Naive B cell (primary cell): ENCODE data around the gene SCUBE1. TPM values are rescaled to one million over a fixed set of nuclear protein-coding genes. Genes with fewer than 3 reads are reported as not detected.

Experiments used
- ATAC-seq, 2 donors: fragments of 150-1000 bp; cut with Tn5 transposase; 2 replicates each; pipeline ENCODE4 v1.10.0; 2021; ENCODE audit warnings: low read depth in 2 of 2, mild to moderate bottlenecking in 2 of 2, moderate library complexity in 2 of 2
- DNase-seq: peaks from one replicate; pipeline ENCODE4 v3.0.0; 2022
- H3K27ac Mint-ChIP-seq, 6 donors: one replicate each; pipeline ENCODE4 v1.8.0; 2020 to 2022; ENCODE audit warnings: mild to moderate bottlenecking in 6 of 6, mixed read lengths in 6 of 6, moderate library complexity in 5 of 6, inconsistent platforms in 2 of 6
- H3K27me3 Mint-ChIP-seq, 3 donors: one replicate each; pipeline ENCODE4 v1.8.0; 2021 to 2022; ENCODE audit warnings: mixed read lengths in 3 of 3, mild to moderate bottlenecking in 1 of 3
- H3K36me3 Mint-ChIP-seq, 2 donors: one replicate each; pipeline ENCODE4 v1.8.0; 2020 to 2022; ENCODE audit warnings: mixed read lengths in 2 of 2, inconsistent platforms in 1 of 2, mild to moderate bottlenecking in 1 of 2
- H3K4me1 Mint-ChIP-seq, 3 donors: one replicate each; pipeline ENCODE4 v1.8.0; 2020 to 2022; ENCODE audit warnings: mixed read lengths in 3 of 3, inconsistent platforms in 1 of 3, mild to moderate bottlenecking in 1 of 3, moderate library complexity in 1 of 3
- H3K4me3 Mint-ChIP-seq, 8 donors: one replicate each; pipeline ENCODE4 v1.8.0; 2020 to 2022; ENCODE audit warnings: mild to moderate bottlenecking in 8 of 8, mixed read lengths in 8 of 8, moderate library complexity in 8 of 8, inconsistent platforms in 2 of 8
- H3K9me3 Mint-ChIP-seq, 7 donors: one replicate each; pipeline ENCODE4 v1.8.0; 2020 to 2022; ENCODE audit warnings: mixed read lengths in 7 of 7, mild to moderate bottlenecking in 5 of 7, inconsistent platforms in 2 of 7, moderate library complexity in 1 of 7
- polyA plus RNA-seq, 6 donors: library from polyadenylated mRNA; unstranded; fragments of 300-500 nt; fragmentation: Illumina TruSeq; gene quantifications; one replicate each; pipeline ENCODE4 v1.2.3, GENCODE V29; 2021; ENCODE audit warnings: low read depth in 6 of 6

Gene SCUBE1
- polyA plus RNA-seq, 6 donors from 2014 or later = not detected

GRCh38 chr22:43182726-43183125 lies 160.4 kb downstream of the SCUBE1 start:
- DNase-seq (no peak), ATAC-seq (no peak)
- Mint-ChIP-seq H3K27ac (no peak overlapping the region), H3K4me1 (peaks cover 8 to 24% (median 16%) of the 10 kb centered on the region in 3 donors), H3K9me3 (no peaks in the 10 kb centered on the region), H3K4me3 (no peak overlapping the region), H3K36me3 (no peaks in the 10 kb centered on the region), H3K27me3 (no peaks in the 10 kb centered on the region)

DNA sequence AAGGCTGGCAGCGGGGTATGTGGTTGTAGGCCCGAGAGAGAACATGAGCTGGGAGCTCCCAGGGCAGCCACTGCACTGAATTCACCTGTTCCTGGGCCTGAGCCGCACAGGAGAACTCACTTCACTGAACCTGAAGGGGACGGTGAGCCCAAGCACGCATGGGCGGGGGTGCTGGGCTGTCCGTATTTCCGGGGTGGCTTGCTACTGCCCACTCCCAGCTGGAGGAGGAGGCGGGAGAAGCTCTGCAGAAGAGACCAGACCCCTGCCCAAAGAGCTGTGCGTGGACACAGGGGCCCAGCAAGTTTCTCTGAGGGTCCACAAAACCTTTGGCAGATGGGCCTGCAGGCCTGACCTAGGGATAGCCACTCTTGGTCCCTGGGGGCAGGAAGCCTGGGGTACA lies 161.1 kb downstream of the SCUBE1 start:
- Mint-ChIP-seq H3K9me3 (no peaks in the 10 kb centered on the region), H3K27ac (peak overlapping the region in 1 of 6 donors; percentile 19), H3K27me3 (no peaks in the 10 kb centered on the region), H3K36me3 (no peaks in the 10 kb centered on the region), H3K4me3 (peak overlapping the region in 1 of 8 donors; percentile 59), H3K4me1 (peaks cover 8 to 21% (median 15%) of the 10 kb centered on the region in 3 donors)
- no peak for DNase-seq
- no peak for ATAC-seq

DNA sequence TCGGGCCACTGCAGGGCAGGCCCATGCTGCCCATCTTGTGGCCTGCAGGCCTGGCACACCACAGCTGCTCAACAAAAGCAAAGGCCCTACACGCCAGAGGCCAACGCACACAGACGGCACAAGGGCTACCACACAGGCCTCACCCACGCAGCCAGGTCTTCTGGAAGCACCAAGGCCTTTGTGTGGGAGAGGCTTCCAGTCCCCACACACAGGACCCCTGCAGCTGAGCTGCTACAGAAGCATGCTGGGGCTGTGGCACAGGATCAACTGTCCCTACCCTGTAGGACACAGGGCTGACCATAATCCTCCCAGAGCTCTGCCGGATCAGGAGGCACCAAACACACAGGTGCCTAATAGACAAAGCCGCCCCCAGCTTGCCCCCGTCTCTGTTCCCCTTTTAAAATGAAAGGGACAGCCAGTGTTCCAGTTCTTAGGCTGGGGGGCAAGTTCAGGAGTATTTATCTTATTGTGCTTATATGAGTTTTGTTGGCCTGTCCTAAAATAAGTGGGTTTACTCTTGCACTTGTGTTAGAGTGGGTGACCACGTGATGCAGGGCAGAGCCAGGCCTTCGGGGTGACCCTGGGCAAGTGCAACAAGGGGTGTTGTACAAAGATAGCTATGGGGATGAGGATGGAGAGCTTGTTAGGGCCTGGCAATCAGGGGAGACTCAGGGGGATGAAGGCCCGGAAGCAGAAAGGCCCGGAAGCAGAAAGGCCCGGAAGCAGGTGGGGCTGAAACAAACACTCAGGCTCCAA lies 161.7 kb downstream of the SCUBE1 start:
- ATAC-seq (no peak), DNase-seq (no peak)
- H3K36me3 Mint-ChIP-seq = no peaks in the 10 kb centered on the region
- no peaks in the 10 kb centered on the region for H3K27me3 Mint-ChIP-seq
- no peak overlapping the region for H3K27ac Mint-ChIP-seq
- H3K4me3 Mint-ChIP-seq = peak overlapping the region in 1 of 8 donors; percentile 59
- peaks cover 8 to 21% (median 15%) of the 10 kb centered on the region in 3 donors for H3K4me1 Mint-ChIP-seq
- no peaks in the 10 kb centered on the region for H3K9me3 Mint-ChIP-seq

- Mint-ChIP-seq H3K36me3 (no peaks in the 10 kb centered on the region), H3K4me1 (peaks cover 8 to 15% (median 15%) of the 10 kb centered on the region in 3 donors), H3K4me3 (no peak overlapping the region), H3K27me3 (no peaks in the 10 kb centered on the region), H3K27ac (no peak overlapping the region), H3K9me3 (no peaks in the 10 kb centered on the region)
- no peak for ATAC-seq
- no peak for DNase-seq
These were observed 162.5 kb downstream of the SCUBE1 start for GRCh38 chr22:43180670-43181069.

GRCh38 chr22:43179911-43180195 lies 163.3 kb downstream of the SCUBE1 start:
- Mint-ChIP-seq H3K4me1 (peaks cover 8 to 11% (median 8%) of the 10 kb centered on the region in 3 donors), H3K27me3 (no peaks in the 10 kb centered on the region), H3K36me3 (no peaks in the 10 kb centered on the region), H3K27ac (no peak overlapping the region), H3K9me3 (no peaks in the 10 kb centered on the region), H3K4me3 (no peak overlapping the region)
- ATAC-seq (no peak), DNase-seq (no peak)

DNA sequence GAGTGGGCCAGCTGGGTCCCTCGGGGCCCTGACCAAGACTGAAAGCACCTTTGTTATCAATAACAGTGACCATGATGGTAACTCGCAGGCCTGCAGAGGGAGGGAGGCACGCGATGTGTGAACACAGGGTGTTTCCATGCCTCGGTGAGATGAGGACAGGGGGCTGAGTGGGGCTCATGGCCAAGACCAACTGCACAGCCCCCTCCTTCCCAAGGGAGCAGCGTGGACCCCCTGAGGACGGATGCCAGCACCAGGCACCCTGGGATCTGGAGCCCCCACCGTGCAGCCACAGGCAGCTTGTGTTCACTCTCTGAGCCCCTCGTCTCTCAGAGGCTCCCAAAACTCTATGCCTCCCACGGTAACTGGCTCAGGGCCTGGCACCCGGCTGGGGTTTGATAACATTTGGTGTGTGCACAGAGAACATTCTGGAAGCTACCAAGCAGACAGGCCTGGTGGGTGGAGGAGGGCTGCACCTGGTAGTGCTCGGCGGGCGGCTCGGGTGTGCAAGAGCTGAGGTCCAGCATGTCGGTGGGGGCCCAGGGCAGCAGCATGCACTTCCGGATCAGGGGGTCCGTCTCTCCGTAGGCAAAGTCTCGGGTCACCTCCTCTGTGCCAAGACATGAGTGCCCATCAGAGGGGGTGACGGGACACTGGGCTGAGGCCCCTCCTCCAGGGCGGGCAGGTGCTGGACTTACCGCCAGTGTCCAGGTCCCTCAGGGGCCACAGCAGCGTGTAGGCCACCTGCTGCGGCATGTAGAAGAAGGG lies 163.8 kb downstream of the SCUBE1 start:
- no peak for ATAC-seq
- H3K27ac Mint-ChIP-seq = no peak overlapping the region

DNA sequence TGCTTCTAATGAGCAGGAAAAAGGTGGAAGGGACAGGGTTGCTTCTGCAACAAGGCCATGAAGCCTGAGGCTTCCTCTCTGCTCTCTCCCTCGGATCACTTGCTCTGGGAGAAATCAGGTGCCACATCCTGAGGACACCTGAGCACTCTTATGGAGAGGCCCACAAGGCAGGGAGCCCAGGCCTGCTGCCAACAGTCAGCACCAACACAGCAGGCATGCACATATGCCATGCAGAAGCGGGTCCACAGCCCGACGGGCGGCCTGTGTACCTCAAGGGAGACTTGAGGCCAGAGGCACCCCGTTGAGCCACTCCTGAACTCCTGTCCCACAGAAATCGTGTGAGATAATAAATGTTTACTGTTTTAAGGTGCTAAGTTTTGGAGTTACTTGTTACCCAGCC lies 165.7 kb downstream of the SCUBE1 start:
- H3K4me3 Mint-ChIP-seq = no peak overlapping the region
- no peak overlapping the region for H3K27ac Mint-ChIP-seq

More for the DNA sequence above, 163.8 kb downstream of the SCUBE1 start:
- H3K27me3 Mint-ChIP-seq = no peaks in the 10 kb centered on the region
- H3K36me3 Mint-ChIP-seq = no peaks in the 10 kb centered on the region
- H3K4me3 Mint-ChIP-seq = no peak overlapping the region
- H3K4me1 Mint-ChIP-seq = peaks cover 4 to 6% (median 6%) of the 10 kb centered on the region in 3 donors
- DNase-seq = no peak
- H3K9me3 Mint-ChIP-seq = no peaks in the 10 kb centered on the region

DNA sequence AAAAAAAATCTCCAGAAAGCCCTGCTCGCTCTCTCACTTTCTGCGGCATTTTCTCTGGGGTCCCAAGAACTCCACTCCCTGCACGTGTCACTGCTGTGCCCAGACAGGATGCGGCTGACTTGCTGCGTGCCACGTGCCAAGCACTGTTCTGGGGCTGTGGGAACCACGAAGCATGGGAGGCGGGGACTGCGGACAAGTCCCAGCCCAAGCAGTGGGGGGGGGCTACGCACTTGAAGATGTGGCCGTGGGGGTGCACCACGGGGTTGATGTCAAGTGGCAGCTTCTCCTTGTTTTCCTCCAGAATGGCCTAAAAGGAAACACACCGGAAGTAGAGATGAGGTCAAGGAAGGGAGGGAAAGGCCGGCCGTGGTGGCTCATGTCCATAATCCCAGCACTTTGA lies 167.1 kb downstream of the SCUBE1 start:
- no peak overlapping the region for H3K27ac Mint-ChIP-seq
- no peak for ATAC-seq

More for the DNA sequence above, 165.7 kb downstream of the SCUBE1 start:
- no peaks in the 10 kb centered on the region for H3K9me3 Mint-ChIP-seq
- peaks cover 0 to 4% (median 4%) of the 10 kb centered on the region in 3 donors for H3K4me1 Mint-ChIP-seq
- no peak for ATAC-seq
- no peaks in the 10 kb centered on the region for H3K27me3 Mint-ChIP-seq
- peaks cover 0 to 8% of the 10 kb centered on the region in 2 donors for H3K36me3 Mint-ChIP-seq
- DNase-seq = no peak

DNA sequence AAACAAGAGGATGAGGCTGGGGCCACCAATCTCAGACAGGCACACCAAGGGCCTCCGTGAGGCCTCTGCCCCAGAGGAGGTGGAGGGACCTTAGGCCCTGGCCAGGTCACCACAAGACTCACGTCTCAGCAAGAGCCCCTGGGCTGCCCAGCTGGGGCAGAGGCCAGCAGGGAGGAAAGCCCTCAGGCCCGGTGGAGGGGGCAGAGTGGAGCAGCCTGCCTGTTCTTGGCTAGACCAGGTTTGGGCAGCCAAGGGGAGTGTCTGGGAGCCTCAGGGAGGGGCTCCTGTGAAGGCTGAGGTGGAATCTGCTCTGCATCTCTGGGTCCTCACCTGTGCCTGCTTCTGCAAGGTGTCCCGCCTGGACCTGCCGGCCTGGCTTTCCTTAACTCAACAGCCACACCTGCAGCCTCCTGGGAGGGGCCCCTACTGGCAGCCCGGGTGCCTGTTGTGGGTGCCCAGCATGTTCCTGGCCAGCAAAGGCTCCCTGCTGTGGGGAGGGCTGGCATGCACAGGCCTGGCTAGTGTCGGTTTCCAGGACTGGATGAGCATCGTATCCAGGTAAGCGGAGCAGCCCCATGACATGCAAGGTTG lies 168.1 kb downstream of the SCUBE1 start:
- no peaks in the 10 kb centered on the region for H3K4me1 Mint-ChIP-seq
- H3K27me3 Mint-ChIP-seq = no peaks in the 10 kb centered on the region
- H3K4me3 Mint-ChIP-seq = no peak overlapping the region
- ATAC-seq (no peak), DNase-seq (no peak)
- H3K36me3 Mint-ChIP-seq = peaks cover 0 to 8% of the 10 kb centered on the region in 2 donors
- H3K27ac Mint-ChIP-seq = no peak overlapping the region
- no peaks in the 10 kb centered on the region for H3K9me3 Mint-ChIP-seq

More for the DNA sequence above, 167.1 kb downstream of the SCUBE1 start:
- H3K36me3 Mint-ChIP-seq = peaks cover 0 to 8% of the 10 kb centered on the region in 2 donors
- no peak for DNase-seq
- H3K9me3 Mint-ChIP-seq = no peaks in the 10 kb centered on the region
- no peaks in the 10 kb centered on the region for H3K27me3 Mint-ChIP-seq
- H3K4me1 Mint-ChIP-seq = no peaks in the 10 kb centered on the region
- H3K4me3 Mint-ChIP-seq = no peak overlapping the region

DNA sequence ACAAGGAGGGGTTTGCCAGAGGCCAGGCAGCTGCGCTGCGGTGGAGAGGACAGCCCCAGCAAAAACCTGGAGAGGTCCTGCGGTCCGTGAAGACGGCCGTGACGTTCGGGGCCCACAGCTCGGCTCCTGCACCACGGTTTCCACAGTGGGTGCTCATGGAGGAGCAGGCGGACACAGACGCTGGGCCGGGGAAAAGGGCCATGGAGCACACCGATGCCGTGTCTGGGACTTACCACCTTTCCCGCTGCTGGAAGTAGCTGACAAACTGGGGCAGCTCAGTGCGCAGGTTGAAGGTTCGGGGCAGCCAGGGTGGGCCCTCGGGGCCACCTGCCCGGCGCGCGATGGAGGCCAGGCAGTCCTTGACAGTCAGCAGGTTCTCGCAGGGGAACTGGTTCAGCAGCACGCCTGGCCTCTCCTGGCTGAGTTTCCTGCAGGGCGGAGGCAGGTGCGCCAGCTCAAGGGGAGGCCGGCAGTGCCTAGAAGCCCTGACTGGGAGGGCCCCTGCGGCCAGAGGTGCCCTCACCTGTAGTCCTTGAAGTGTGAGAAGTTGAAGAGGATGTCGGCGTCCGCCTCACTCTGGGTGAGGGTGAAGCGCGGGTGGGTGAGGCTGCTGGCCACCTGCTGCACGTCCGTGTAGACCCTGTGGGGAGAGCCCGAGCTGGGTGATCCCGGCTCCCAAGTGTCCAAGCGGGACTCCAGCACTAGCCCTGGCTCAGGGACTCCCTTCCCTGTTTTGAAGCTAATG lies 169.0 kb downstream of the SCUBE1 start:
- no peak overlapping the region for H3K4me3 Mint-ChIP-seq
- H3K9me3 Mint-ChIP-seq = no peaks in the 10 kb centered on the region

DNA sequence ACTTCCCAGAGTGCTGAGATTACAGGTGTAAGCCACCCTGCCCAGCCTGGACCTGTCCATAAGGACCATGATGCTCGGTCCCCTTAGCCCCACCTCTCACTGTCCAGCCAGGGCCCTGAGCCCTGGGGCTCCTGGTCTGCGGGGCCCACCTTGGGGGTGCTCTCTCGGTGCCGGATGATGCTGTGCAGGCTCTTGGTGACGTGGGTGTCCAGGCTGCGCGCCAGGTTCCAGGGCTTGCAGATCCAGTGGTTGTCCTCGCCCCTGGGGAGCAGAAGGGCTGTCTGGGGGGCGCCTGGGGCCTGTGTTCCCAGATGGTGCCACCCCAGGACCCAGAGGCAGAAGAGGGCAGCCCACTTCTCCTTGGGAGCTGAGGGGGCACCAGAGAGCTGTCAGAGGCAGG lies 169.6 kb downstream of the SCUBE1 start:
- peaks cover 0 to 8% of the 10 kb centered on the region in 2 donors for H3K36me3 Mint-ChIP-seq
- ATAC-seq (no peak), DNase-seq (no peak)
- no peaks in the 10 kb centered on the region for H3K27me3 Mint-ChIP-seq
- H3K4me3 Mint-ChIP-seq = no peak overlapping the region
- H3K9me3 Mint-ChIP-seq = no peaks in the 10 kb centered on the region
- no peak overlapping the region for H3K27ac Mint-ChIP-seq
- H3K4me1 Mint-ChIP-seq = no peaks in the 10 kb centered on the region

More for the DNA sequence above, 169.0 kb downstream of the SCUBE1 start:
- no peaks in the 10 kb centered on the region for H3K27me3 Mint-ChIP-seq
- no peaks in the 10 kb centered on the region for H3K4me1 Mint-ChIP-seq
- DNase-seq (no peak), ATAC-seq (no peak)
- H3K36me3 Mint-ChIP-seq = peaks cover 0 to 8% of the 10 kb centered on the region in 2 donors
- H3K27ac Mint-ChIP-seq = no peak overlapping the region

DNA sequence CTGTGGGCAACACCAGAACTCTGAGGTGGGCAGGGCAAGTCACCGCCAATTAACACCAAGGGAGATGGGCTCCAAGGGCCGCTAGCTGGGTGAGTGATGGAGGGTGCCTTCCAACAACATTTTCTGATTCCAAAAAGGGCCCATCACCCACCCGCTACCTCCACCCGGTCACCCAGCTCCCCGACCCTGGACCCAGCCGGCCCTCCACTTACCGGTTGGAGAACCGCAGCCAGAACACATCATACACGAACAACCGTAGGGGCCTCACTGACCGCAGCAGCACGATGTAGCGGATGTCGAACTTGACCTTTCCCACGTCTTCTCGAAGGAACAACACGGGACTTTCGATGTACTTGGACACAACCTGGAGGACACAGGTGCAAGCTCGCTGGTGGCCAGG lies 171.0 kb downstream of the SCUBE1 start:
- no peak overlapping the region for H3K4me3 Mint-ChIP-seq
- no peak overlapping the region for H3K27ac Mint-ChIP-seq
- no peaks in the 10 kb centered on the region for H3K4me1 Mint-ChIP-seq
- ATAC-seq = no peak
- no peaks in the 10 kb centered on the region for H3K27me3 Mint-ChIP-seq
- DNase-seq = no peak
- peaks cover 0 to 8% of the 10 kb centered on the region in 2 donors for H3K36me3 Mint-ChIP-seq
- no peaks in the 10 kb centered on the region for H3K9me3 Mint-ChIP-seq

- Mint-ChIP-seq H3K9me3 (no peaks in the 10 kb centered on the region), H3K36me3 (peaks cover 0 to 8% of the 10 kb centered on the region in 2 donors), H3K27ac (peak overlapping the region in 1 of 6 donors; percentile 65), H3K27me3 (no peaks in the 10 kb centered on the region), H3K4me1 (no peaks in the 10 kb centered on the region), H3K4me3 (no peak overlapping the region)
- DNase-seq (no peak), ATAC-seq (no peak)
These were observed 171.6 kb downstream of the SCUBE1 start for GRCh38 chr22:43171607-43172006.
